K562 (cell line): Measurements from ENCODE around the gene BACH1.

Experiments used
- EZH2 ChIP-seq: IDR thresholded peaks from 2 replicates; pipeline ENCODE4 v1.6.1; 2012; ENCODE audit warnings: low read depth, mild to moderate bottlenecking, inconsistent platforms, low read length, borderline replicate concordance
- GATAD2A ChIP-seq: fragments of 450-650 bp; IDR thresholded peaks from 2 replicates; pipeline ENCODE4 v1.6.1; 2017
- MAZ ChIP-seq, 2 experiments: fragments of 450-650 bp in 1 of 2; sonication (generic) in 1 of 2; formaldehyde crosslinking; IDR thresholded peaks in 1 of 2; conservative IDR thresholded peaks in 1 of 2; 2 replicates each; pipeline versions ENCODE4 v1.4.0 to v1.5.0; 2020; ENCODE audit warnings: mild to moderate bottlenecking in 1 of 2, missing genetic modification reagents in 1 of 2
- POLR2A ChIP-seq: fragments of 450-650 bp; conservative IDR thresholded peaks from 2 replicates; pipeline ENCODE4 v1.6.1; 2016
- POLR2AphosphoS5 ChIP-seq: IDR thresholded peaks from 2 replicates; pipeline ENCODE4 v1.6.1; 2011; ENCODE audit warnings: mild to moderate bottlenecking, low read depth, low read length, moderate library complexity; ENCODE audit not compliant: control insufficient read depth, insufficient read depth
- RAD51 ChIP-seq: fragments of 450-650 bp; IDR thresholded peaks from 2 replicates; pipeline ENCODE4 v1.7.1; 2016; ENCODE audit warnings: low read depth, mild to moderate bottlenecking, borderline replicate concordance
- RBM25 ChIP-seq: fragments of 200-400 bp; formaldehyde crosslinking; IDR thresholded peaks from 2 replicates; pipeline ENCODE4 v1.6.1; 2018; ENCODE audit warnings: low read length, low read depth, moderate library complexity; ENCODE audit not compliant: severe bottlenecking
- SP1 ChIP-seq: sonication (generic); formaldehyde crosslinking; IDR thresholded peaks from 2 replicates; pipeline ENCODE4 v1.8.1; 2022; ENCODE audit warnings: mild to moderate bottlenecking, missing genetic modification reagents
- ZKSCAN8 ChIP-seq: fragments of 200-800 bp; sonication (Bioruptor generic); IDR thresholded peaks from 2 replicates; pipeline ENCODE4 v1.6.1; 2016; ENCODE audit warnings: missing genetic modification characterization, missing compliant biosample characterization
- ZNF778 ChIP-seq: fragments of 450-650 bp; formaldehyde crosslinking; IDR thresholded peaks from 2 replicates; pipeline ENCODE4 v1.4.0; 2020; ENCODE audit warnings: mild to moderate bottlenecking, moderate library complexity
- TF ChIP-seq, protein P1 (sequence below): sonication (generic); formaldehyde crosslinking; IDR thresholded peaks from 2 replicates; pipeline ENCODE4 v1.9.0; 2022; ENCODE audit warnings: mild to moderate bottlenecking, missing genetic modification reagents
- TF ChIP-seq, protein P2 (sequence below), 3 experiments: fragments of 200-800 bp in 1 of 3; fragments of 250-450 bp in 1 of 3; fragments of 450-650 bp in 1 of 3; sonication (Bioruptor Pico) in 1 of 3; sonication (Bioruptor generic) in 1 of 3; formaldehyde crosslinking in 1 of 3; IDR thresholded peaks; 2 replicates each; pipeline versions ENCODE4 v1.6.1 to v1.8.0; 2016 to 2022; ENCODE audit warnings: mild to moderate bottlenecking in 2 of 3, missing genetic modification characterization in 2 of 3, missing compliant biosample characterization in 1 of 3, moderate library complexity in 1 of 3

GRCh38 chr21:29326914-29327554 is 28.3 kb downstream of the BACH1 start:
- TF ChIP-seq, protein P1, sequence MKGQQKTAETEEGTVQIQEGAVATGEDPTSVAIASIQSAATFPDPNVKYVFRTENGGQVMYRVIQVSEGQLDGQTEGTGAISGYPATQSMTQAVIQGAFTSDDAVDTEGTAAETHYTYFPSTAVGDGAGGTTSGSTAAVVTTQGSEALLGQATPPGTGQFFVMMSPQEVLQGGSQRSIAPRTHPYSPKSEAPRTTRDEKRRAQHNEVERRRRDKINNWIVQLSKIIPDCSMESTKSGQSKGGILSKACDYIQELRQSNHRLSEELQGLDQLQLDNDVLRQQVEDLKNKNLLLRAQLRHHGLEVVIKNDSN = no peak
- TF ChIP-seq POLR2AphosphoS5 = no peak
- no peak for TF ChIP-seq GATAD2A
- no peak for TF ChIP-seq ZKSCAN8 (CRISPR knock-in tag)
- no peak for TF ChIP-seq EZH2
- TF ChIP-seq ZNF778 (CRISPR knock-in tag) = no peak
- no peak for TF ChIP-seq RAD51
- TF ChIP-seq POLR2A = no peak
- no peak for TF ChIP-seq SP1 (CRISPR knock-in tag)
- no peak for TF ChIP-seq MAZ (CRISPR knock-in tag; conservative IDR thresholded peaks at IDR 0.05 in 1 of 2, IDR thresholded peaks at IDR 0.05 in 1 of 2)
- TF ChIP-seq, protein P2, sequence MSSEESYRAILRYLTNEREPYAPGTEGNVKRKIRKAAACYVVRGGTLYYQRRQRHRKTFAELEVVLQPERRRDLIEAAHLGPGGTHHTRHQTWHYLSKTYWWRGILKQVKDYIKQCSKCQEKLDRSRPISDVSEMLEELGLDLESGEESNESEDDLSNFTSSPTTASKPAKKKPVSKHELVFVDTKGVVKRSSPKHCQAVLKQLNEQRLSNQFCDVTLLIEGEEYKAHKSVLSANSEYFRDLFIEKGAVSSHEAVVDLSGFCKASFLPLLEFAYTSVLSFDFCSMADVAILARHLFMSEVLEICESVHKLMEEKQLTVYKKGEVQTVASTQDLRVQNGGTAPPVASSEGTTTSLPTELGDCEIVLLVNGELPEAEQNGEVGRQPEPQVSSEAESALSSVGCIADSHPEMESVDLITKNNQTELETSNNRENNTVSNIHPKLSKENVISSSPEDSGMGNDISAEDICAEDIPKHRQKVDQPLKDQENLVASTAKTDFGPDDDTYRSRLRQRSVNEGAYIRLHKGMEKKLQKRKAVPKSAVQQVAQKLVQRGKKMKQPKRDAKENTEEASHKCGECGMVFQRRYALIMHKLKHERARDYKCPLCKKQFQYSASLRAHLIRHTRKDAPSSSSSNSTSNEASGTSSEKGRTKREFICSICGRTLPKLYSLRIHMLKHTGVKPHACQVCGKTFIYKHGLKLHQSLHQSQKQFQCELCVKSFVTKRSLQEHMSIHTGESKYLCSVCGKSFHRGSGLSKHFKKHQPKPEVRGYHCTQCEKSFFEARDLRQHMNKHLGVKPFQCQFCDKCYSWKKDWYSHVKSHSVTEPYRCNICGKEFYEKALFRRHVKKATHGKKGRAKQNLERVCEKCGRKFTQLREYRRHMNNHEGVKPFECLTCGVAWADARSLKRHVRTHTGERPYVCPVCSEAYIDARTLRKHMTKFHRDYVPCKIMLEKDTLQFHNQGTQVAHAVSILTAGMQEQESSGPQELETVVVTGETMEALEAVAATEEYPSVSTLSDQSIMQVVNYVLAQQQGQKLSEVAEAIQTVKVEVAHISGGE (CRISPR knock-in tag; IDR thresholded peaks at IDR 0.05) = no peak
- no peak for TF ChIP-seq RBM25
